HCT116 (cell line): ENCODE measurements around the gene ELAVL1.

Experiments used
- ATF3 ChIP-seq: IDR thresholded peaks from 2 replicates; pipeline ENCODE4 v1.6.1; 2012
- EZH2 ChIP-seq: fragments of 200-600 bp; sonication (generic); IDR thresholded peaks from 2 replicates; pipeline ENCODE4 v1.6.1; 2017; ENCODE audit warnings: antibody characterized with exemption, mixed run types
- FOSL1 ChIP-seq: IDR thresholded peaks from 2 replicates; pipeline ENCODE4 v1.6.1; 2012; ENCODE audit warnings: low read depth
- JUND ChIP-seq: IDR thresholded peaks from 2 replicates; pipeline ENCODE4 v1.6.1; 2012
- MAX ChIP-seq: IDR thresholded peaks from 2 replicates; pipeline ENCODE4 v1.6.1; 2012
- POLR2A ChIP-seq: IDR thresholded peaks from 2 replicates; pipeline ENCODE4 v1.7.0; 2011; ENCODE audit warnings: borderline replicate concordance; ENCODE audit not compliant: insufficient read depth, insufficient read length; ENCODE audit errors: extremely low read depth
- POLR2AphosphoS5 ChIP-seq: IDR thresholded peaks from 2 replicates; pipeline ENCODE4 v1.6.1; 2011; ENCODE audit warnings: mild to moderate bottlenecking, low read depth, low read length, moderate library complexity
- YY1 ChIP-seq: IDR thresholded peaks from 2 replicates; pipeline ENCODE4 v1.6.1; 2011; ENCODE audit warnings: low read length, low read depth, moderate library complexity, mild to moderate bottlenecking; ENCODE audit not compliant: insufficient replicate concordance; ENCODE audit errors: extremely low read depth
- ZNF274 ChIP-seq: fragments of 200-500 bp; sonication (Bioruptor generic); IDR thresholded peaks from 2 replicates; pipeline ENCODE4 v1.6.1; 2014; ENCODE audit warnings: mild to moderate bottlenecking, low read depth, low read length, inconsistent platforms
- TF ChIP-seq, protein P1 (sequence below), 3 experiments: fragments of 200-600 bp in 1 of 3; sonication (generic) in 1 of 3; IDR thresholded peaks in 2 of 3; conservative IDR thresholded peaks in 1 of 3; 2 replicates each; pipeline ENCODE4 v1.5.1; 2012 to 2017; ENCODE audit warnings: low read depth in 2 of 3, low read length in 2 of 3, antibody characterized with exemption in 1 of 3, borderline replicate concordance in 1 of 3, control low read depth in 1 of 3, mild to moderate bottlenecking in 1 of 3, mixed read lengths in 1 of 3, mixed run types in 1 of 3, moderate library complexity in 1 of 3; ENCODE audit not compliant: insufficient read depth in 1 of 3

DNA sequence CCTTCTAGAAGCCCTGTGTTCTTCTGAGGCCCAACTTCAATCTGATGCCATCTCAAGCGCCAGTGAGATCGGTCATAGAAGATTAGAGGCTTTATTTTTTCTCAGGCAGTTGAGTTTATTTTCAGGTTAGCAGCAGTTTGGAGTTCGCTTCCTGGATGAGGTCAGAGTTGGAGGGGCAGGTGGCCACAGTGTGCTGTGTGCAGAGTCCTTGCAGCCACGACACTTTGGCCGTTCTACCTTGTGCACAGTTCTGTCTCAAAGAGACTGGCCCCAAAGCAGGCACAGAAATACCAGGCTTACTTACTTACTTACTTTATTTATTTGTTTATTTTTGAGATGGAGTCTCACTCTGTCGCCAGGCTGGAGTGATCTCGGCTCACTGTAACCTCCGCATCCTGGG is 15.9 kb upstream of the ELAVL1 start:
- TF ChIP-seq POLR2AphosphoS5 = no peak
- TF ChIP-seq, protein P1, sequence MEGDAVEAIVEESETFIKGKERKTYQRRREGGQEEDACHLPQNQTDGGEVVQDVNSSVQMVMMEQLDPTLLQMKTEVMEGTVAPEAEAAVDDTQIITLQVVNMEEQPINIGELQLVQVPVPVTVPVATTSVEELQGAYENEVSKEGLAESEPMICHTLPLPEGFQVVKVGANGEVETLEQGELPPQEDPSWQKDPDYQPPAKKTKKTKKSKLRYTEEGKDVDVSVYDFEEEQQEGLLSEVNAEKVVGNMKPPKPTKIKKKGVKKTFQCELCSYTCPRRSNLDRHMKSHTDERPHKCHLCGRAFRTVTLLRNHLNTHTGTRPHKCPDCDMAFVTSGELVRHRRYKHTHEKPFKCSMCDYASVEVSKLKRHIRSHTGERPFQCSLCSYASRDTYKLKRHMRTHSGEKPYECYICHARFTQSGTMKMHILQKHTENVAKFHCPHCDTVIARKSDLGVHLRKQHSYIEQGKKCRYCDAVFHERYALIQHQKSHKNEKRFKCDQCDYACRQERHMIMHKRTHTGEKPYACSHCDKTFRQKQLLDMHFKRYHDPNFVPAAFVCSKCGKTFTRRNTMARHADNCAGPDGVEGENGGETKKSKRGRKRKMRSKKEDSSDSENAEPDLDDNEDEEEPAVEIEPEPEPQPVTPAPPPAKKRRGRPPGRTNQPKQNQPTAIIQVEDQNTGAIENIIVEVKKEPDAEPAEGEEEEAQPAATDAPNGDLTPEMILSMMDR (IDR thresholded peaks at IDR 0.05 in 2 of 3, conservative IDR thresholded peaks at IDR 0.05 in 1 of 3; ENCODE audit: borderline replicate concordance in 1 of 3, insufficient read depth in 1 of 3, low read depth in 2 of 3, low read length in 2 of 3) = no peak
- TF ChIP-seq EZH2 = no peak
- TF ChIP-seq POLR2A = no peak
- no peak for TF ChIP-seq JUND
- no peak for TF ChIP-seq ZNF274
- no peak for TF ChIP-seq YY1
- no peak for TF ChIP-seq FOSL1
- TF ChIP-seq MAX = no peak
- TF ChIP-seq ATF3 = no peak
